ENCODE results near the gene KDELR1.

KDELR1 gene

GRCh38 chr19:48348045-48348444, 43.3 kb downstream of the KDELR1 start:
- DNase-seq (ENCODE audit: low read depth) = peak; percentile 34
- no peak for TF ChIP-seq CTCF (conservative IDR thresholded peaks at IDR 0.05; ENCODE audit: control insufficient read depth, insufficient read depth, low read depth, low read length)
- H3K4me3 ChIP-seq (ENCODE audit: control insufficient read depth, low read depth, low read length) = no peak overlapping the region

GRCh38 chr19:48346191-48346590, 45.2 kb downstream of the KDELR1 start:
- no peak for TF ChIP-seq CTCF (conservative IDR thresholded peaks at IDR 0.05; ENCODE audit: control insufficient read depth, insufficient read depth, low read depth, low read length)
- DNase-seq (ENCODE audit: low read depth) = no peak
- no peak overlapping the region for H3K4me3 ChIP-seq (ENCODE audit: control insufficient read depth, low read depth, low read length)

- H3K4me3 ChIP-seq (ENCODE audit: control insufficient read depth, low read depth, low read length) = no peak overlapping the region
- DNase-seq (ENCODE audit: low read depth) = no peak
- TF ChIP-seq CTCF (conservative IDR thresholded peaks at IDR 0.05; ENCODE audit: control insufficient read depth, insufficient read depth, low read depth, low read length) = no peak
These were observed 46.5 kb downstream of the KDELR1 start for GRCh38 chr19:48344892-48345291.

- DNase-seq (ENCODE audit: low read depth) = peak; percentile 63
- no peak overlapping the region for H3K4me3 ChIP-seq (ENCODE audit: control insufficient read depth, low read depth, low read length)
- no peak for TF ChIP-seq CTCF (conservative IDR thresholded peaks at IDR 0.05; ENCODE audit: control insufficient read depth, insufficient read depth, low read depth, low read length)
These were observed 48.4 kb downstream of the KDELR1 start for GRCh38 chr19:48342841-48343540.

- no peak overlapping the region for H3K4me3 ChIP-seq (ENCODE audit: control insufficient read depth, low read depth, low read length)
- DNase-seq (ENCODE audit: low read depth) = no peak
- no peak for TF ChIP-seq CTCF (conservative IDR thresholded peaks at IDR 0.05; ENCODE audit: control insufficient read depth, insufficient read depth, low read depth, low read length)
These were observed 49.0 kb downstream of the KDELR1 start for GRCh38 chr19:48342414-48342738.

GRCh38 chr19:48341515-48342413, 49.6 kb downstream of the KDELR1 start:
- H3K4me3 ChIP-seq (ENCODE audit: control insufficient read depth, low read depth, low read length) = no peak overlapping the region
- no peak for TF ChIP-seq CTCF (conservative IDR thresholded peaks at IDR 0.05; ENCODE audit: control insufficient read depth, insufficient read depth, low read depth, low read length)
- no peak for DNase-seq (ENCODE audit: low read depth)
